Left hindlimb (tissue), 1 donor: ENCODE results near the gene CCL16.
"Not testable (repeated sequence)": the region's sequence is repeated elsewhere in the genome, so short reads cannot be mapped to it uniquely, and the experiment has no call there.

Source experiments
- DNase-seq: peaks from one replicate; pipeline ENCODE4 v3.0.0-alpha.2; 2018

Gene CCL16

DNA sequence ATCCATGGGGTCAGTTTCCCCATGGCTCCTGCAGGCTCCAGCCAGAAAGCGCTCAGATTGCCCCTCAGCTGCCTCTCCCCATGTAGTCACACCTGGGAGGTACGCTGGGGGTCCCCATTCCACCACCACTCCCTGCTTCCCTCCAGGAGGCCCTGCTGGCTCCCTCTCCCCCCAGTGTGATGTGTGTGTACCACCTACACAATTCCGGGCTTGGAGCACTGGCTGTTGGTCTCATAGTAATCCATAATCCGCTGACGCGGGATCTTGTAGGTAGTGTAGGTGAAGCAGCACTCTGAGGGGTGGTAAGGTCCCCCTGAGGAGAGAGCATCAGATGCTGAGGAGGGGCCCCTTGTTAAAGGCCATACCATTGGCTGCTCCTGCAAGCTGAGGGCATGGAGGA, 2.8 kb upstream of the CCL16 start:
- DNase-seq: no peak

DNA sequence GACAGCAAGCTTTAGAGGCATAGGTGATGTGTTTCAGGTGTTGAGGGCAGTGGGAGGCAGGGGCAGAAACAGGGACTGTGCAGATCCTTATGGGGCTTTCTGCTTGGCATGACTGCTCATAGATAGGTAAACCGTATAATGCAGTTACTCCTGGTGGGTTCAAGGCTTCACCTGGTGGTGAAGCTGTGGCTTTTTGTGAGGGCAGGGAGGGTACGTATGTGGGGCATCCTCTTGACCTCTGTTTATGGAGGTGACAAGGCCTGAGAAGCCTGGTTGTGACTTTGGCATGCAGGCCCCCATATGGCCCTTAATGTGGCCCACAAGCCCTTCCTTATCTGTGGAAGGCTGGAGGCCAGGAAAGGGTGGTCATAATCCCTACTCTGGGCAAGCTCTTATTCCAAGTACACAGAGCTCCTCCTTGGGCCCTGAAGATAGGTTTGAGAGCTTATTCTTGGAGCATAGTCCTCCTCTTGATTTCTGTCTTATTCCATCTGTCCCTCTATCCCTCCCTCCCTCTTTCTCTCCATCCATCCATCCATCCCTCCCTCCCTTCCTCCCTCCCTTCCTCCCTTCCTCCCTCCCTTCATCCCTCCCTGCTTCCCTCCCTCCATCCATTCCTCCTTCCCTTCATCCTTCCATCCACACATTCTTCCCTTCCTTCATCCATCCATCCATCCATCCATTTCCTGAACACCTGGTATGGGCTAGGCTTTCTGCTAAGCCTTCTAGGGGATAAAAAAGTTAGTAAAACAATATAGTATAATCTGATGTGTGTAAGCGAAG, 1.3 kb upstream of the CCL16 start:
- DNase-seq: no peak

DNA sequence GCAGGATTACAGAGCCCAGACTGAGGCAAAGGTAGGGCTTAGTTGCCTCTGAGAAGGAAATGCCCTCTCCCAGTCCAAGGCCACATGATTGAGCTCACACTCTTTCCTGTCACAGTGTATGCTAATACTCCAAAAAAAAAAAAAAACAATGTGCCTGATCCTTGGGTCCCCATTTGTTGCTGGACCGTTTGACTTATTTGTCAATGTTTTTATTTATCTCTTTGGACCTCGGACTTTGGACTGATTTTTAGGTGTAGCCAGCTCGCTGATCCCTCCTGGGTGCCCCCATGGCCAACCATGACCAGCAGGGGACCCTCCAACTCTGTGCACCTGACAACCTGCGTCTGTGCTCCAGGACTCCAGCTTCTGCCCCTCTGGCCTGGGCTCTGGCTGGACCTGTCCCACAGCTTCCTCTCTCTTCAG, 622 bp upstream of the CCL16 start:
- no peak for DNase-seq

DNA sequence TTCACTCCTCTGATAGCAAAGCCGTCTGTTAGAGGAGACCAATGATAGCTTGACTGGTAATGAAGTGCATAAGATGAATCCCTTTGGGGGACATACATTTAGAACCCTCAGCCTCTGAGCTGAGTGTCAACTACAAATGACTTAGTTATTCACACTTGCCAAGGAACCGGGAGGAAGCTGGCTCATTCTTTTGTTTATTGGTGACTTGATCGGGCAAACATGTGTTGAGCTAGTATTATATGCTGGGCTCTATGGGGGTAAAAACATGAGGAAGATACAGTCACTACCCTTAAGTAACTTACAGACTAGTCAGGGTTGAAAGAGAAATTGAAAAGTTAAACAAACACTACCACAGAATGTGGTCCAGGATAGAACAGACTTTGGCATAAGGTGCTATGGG, 3.0 kb downstream of the CCL16 start:
- no peak for DNase-seq

DNA sequence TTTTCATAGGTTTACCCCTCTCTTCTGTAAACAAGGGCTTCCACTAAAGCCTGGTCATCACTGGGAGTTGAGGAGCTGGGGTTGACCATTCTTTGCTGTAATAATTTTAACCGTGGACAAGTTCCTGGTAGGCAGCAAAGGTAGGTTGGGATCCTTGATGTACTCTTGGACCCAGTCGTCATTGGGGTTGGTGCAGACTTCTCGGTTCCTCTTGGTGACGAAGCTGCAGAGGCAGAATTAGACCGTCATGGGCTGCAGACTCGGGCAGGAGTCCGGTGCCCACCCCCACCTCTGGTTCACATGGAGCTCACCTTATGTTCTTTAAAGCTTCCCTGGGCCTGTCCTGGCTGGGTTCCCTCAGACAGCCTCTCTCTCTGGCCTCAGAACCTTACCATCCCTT, 3.8 kb downstream of the CCL16 start:
- no peak for DNase-seq

DNA sequence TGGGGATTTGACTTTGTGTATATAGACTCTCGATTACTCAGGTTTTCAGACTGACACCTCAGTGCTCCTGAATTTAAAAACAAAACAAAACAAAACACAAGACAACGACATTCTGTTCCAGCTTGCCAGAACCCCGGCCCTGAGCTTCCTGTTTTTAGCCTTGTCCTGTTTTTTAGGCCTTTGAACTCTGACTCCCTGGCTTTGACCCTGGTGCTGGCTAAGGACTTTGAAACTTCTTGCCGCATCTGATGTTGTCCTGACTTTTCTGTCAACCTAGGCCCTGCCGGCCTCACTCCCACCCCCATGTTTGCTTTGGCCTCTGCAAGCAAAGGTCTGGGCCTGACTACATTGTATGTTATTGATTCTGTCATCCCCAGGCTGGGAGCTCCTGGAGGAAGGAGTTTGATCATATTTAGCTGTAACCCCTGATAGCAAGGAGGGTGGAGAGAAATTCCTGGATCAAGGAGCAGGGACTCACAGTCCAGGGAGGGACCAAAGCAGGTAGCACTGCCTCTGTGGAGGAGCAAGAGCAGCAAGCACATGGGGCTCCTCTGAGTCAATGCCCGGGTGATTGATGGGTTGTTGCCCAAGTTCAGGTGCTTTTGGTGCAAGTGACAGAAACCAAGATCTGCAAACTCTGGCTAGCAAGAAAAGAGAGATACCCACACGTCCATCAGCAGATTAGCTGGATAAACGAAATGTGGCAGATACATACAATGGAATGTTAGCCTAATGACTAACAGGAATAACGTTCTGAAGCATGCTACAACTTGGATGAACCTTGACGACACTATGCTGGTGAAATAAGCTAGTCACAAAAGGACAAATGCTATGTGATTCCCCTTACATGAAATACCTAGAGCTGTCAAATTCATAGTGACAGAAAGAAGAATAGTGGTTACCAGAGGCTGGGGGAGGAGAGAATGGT, 7.7 kb downstream of the CCL16 start:
- DNase-seq: no peak

DNA sequence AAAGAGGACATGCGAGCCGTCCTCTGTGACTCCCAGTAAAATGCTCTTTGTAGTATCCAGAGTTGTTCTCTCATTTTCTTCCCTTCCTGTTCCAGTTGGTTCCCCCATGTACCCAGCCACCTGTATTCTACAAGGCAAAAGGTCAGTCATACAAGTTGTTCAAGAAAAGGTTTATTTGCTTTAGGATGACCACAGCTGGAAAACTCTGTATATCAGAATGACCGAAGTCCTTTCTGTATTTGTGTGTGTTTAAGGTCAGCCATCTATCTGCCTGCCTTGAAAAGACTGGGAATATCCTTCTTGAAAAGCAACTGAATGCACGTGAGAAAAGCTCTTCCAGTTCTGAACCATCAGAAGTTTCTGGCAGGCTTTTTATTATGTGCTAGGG, 8.4 kb downstream of the CCL16 start:
- no peak for DNase-seq

DNA sequence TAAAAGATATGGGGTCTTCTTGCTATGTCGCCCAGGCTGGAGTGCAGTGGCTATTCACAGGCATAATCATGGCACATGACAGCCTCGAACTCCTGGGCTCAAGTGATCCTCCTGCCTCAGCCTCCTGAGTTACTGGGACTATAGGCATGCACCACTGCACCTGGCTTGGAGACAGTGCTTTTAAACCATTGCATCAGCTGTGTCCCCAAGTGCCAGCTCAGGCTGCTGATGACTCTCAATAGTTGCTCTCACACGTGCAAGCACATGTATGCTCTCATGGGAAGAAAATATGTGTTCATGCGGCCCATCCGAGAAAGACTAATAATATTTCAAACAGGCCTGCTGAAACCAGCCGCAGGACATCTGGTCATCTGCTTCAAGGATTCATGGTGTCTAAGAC, 8.8 kb downstream of the CCL16 start:
- DNase-seq: no peak

DNA sequence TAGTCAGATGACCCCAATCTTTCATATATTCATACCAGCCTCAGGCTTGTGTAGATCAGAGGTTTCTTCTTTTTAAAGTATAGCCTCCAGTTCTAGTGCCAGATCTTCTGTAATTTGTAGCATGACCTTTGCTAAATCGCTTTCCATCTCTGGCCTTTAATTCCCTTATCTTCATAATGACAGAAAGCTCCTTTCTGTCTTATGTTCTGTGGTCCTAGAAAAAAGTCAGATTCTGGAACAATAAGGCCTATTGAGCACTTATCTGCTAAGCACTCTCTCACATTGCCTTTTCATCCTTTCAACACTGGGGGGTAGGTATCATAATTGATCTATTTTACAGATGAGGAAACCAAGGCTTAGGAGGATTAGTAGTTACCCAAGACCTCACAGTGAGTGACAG, 9.2 kb downstream of the CCL16 start:
- no peak for DNase-seq

DNA sequence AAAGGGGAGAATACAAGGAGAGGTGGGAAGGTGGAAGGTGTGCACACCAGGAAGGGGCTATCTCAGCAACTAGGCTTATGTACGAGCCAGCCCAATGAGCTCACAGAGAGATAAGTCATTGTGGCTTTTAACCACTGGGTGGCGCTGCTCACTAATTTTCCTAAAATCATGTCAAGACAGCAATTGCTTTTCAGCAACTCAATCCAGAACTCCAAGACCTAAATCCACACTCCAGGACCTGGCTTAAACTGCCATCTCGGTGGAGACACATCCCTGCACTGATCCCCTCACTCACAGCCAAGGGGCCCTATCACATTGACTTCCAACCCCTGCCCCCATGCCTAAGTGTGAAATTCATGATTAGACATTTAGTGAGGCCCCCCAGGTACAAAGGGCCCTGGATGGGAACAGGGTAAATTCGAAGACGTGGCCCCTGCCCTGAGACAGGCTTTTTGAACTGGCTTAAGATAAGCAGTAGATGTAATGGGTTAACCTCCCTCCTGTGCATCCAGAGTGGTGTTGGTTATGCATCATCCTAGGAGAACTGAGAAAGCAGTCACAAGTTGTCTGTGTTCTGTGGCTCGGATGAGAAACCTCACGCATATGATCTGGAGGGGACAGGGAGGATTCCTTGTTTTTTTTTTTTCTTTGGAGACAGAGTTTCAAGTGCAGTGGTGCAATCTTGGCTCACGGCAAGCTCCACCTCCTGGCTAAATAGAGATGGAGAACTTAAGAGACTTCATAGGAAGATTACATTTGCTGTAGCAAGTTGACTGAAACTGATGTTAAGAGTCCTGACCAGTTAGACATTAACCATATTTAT, 11.5 kb downstream of the CCL16 start:
- peak; percentile 68 for DNase-seq

DNA sequence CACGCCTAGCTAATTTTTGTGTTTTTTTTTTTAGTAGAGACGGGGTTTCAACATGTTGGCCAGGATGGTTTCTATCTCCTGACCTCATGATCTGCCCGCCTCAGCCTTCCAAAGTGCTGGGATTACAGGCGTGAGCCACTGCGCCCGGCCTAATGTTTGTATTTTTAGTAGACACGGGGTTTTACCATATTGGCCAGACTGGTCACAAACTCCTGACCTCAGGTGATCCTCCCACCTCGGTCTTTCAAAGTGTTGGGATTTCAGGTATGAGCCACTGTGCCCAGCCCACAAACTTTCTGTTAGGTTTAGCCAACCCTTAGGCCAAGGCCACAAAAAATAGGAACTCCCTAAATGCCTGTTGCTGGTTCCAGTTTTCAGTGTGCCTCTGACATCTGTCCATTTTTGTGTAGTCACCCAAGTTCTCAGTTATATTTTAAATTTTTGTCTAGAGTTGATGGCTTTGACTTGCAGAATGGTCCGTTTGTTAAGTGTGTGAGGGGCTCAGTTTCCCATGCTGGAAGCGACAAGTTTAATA, 12.7 kb downstream of the CCL16 start:
- DNase-seq: no peak

DNA sequence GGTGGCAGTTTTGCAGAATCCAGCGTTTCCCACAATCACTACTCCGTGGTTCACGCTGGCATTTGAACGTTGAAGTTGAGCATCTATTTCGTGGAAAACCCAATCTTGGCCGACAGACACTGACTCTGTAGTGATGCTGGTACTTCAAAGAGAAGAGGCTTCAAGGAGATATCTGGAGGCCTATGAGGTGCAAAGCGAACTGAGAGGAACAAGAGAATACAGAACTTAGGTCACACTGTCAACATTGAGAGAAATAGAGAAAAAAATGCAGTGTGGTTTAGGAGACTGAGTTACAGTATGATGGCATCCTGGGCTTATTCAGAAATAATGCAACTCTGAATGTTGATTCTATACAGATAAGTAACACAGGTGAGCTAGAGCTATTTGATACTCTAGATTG, 16.0 kb downstream of the CCL16 start:
- DNase-seq: no peak

DNA sequence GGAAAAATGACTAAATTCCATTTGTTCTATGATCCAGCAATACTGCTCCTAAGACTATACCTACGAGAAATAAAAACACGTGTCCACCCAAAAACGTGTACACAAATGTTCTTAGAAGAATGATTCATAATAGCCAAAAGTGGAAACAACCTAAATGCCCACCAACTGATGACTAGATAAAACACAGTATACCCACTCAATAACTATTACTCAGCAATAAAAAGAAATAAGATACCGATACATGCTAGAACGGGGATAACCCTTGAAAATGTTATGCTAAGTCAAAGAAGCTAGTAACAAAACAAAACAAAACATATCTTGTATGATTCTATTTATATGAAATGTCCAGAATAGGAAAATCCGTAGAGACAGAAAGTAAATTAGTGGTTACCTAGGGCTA, 17.6 kb downstream of the CCL16 start:
- no peak for DNase-seq

DNA sequence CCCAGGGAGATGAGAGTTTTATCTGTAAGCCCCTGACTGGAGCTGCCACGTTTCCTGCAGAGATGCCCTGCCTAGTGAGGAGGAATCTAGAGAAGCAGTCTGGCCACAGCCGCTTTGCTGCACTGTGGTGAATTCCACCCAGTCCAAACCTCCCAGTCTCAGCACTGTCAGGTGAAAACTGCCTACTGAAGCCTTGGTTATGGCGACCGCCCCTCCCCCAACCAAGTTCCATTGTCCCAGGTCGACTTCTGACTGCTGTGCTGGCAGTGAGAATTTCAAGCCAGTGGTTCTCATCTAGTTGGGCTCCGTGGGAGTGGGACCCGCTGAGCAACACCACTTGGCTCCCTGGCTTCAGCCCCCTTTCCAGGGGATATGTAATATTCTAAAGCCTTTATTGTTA, 27.6 kb downstream of the CCL16 start:
- no peak for DNase-seq

DNA sequence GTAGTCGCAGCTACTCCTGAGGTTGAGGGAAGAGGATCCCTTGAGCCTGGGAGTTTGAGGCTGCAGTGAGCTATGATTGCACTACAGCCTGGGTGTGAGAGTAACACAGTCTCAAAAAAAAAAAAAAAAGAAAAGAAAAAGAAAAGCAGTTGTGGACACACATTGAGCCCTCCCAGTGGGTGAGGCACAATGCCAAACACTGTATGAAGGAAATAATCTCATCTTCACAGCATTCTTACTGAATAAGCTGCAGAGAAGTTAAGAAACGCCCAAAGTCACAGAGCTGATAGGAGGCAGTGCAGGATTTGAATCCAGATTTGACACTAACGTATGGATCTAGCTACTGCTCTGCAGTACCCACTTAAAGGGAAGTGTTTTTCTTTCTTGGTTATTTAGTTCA, 31.9 kb downstream of the CCL16 start:
- DNase-seq: no peak

DNA sequence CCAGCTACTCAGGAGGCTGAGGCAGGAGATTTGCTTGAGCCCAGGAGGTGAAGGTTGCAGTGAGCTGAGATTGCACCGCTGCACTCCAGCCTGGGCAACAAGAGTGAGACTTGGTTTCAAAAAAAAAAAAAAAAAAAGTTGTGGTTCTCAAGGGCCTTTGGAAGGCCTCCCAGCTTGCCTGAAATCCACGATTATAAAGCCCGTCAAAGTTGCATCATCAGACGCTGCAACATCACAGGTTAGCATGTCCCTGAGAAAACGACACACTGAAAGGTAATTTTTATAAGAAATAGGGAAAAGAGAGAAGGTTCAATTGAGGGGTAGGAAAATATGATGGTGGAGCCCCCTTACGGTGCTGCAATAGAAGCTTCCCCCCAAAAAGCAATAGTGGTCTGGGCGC, 33.2 kb downstream of the CCL16 start:
- no peak for DNase-seq

DNA sequence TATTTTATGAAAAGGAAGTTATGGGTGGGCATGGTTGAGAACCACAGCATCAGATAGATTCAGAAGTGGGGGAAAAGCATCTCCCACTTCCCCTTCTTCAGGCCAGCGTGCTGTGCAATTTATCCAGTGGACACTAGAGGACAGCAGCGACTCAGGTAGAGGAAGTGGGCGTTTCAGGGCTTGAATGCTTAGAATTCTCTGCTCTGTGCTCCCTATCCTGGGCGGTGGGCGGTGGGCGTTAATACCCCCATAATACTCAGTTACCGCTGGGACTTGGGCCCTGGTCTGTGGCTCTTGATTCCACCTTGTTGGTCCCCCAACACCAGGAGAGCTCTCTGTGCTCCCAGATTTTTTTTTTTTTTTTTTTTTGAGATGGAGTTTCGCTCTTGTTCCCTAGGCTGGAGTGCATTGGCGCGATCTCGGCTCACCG, 34.1 kb downstream of the CCL16 start:
- DNase-seq: no peak

DNA sequence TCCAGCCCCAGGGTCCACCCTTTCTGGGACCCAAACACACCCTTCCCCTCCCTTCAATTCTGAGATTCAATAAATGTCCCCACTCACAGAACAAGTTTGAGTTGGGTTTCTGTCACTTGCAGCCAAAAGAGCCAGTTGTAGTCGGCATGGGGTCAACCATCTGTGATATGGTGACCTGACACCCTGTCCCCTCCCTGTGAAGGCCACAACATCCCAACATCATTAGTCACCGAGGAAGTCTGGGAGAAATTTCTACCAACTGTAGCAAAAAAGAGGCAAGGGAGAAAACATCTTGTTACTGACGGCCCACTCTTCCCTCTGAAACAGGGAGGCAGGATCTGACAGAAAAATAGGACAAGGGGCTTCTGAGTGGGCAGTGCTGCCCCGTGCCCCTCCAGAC, 37.1 kb downstream of the CCL16 start:
- DNase-seq: no peak

DNA sequence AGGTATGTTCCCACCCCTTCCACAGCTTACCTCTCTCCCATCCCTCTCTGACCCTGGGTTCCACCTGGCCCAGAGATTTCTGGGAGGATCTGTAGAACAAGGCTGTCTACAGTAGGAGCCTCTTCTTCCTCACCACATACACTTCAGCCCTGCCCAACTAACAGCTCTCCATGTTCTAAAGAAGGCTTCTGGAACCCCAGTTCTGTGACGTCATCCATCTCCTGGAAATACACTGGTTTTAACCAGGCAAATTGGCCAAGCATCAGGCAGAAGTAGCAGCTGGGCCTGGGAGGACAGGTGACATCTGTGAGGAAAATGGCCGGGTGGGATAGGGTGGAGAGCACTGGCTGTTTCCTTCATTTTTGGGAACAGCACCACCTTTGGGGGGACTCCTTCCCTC, 37.8 kb downstream of the CCL16 start, which contains the start of gene LYZL6:
LYZL6 (minus strand) TSS at position 177 of the 400 bp plus-strand sequence. CDS start 4,357 bp downstream, outside the sequence.
- DNase-seq: no peak

DNA sequence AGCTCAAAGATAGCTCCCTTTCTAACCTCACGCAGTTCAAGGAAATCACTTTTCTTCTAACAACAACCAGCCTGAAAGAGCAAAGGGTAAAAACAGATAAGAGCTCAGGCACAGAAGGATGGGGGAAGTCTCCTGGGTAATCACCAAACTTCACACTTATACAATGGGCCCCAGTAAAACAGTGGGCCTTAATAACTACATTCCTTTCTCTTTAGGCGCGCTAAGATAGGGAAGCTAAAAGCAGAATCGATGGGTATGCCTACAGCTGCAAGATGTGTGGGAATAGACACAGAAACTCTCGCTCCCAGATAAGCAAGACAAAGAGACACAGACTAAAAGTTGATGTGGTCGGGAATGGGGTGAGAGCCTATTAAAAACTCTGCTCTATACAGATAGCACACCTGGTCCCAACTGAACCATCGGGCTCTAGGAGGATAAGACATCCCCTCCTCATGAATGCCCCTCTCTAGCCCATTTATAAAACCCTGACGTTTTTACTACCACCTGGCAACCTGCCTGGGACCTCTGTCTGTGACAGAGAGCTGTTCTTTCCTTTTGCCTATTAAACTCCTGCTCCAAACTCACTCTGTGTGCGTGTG, 38.6 kb downstream of the CCL16 start:
- no peak for DNase-seq

DNA sequence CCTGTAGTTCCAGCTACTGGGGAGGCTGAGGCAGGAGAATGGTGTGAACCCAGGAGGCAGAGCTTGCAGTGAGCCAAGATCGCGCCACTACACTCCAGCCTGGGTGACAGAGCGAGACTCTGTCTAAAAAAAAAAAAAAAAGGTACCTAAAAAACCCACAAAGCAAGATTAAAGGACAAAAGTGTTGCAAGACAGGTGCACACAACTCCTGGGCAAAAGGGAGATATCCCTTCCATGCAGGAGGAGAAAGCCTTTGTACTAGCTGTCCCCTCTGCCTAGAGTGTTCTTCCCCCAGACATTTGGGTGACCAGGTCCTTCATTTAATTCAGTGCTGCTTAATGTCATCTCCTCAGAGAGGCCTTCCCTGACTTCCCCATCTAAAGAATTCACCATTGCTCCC, 42.8 kb downstream of the CCL16 start:
- not testable (repeated sequence) for DNase-seq

DNA sequence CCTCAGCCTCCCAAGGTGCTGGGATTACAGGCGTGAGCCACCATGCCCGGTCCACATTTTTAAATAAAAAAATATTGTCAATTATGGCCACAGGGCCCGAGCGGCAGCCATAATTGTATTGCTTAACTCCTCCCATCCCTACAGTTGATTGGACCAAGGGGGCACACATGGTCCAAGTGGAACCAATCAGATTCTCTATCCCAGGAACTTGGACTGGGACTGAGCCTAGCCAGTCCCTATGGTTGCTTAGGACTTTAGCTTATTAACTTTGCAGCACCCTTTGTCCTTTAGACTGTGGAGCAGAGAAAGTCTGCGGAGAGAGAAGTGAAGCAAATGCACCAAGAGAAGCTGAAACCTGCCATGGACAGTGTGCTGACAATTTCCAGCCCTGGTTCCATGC, 45.2 kb downstream of the CCL16 start:
- no peak for DNase-seq
